Tibial artery (tissue), 4 donors: ENCODE results near the gene RAD51B.

Experiments used
- DNase-seq, 2 donors: peaks; one replicate each; pipeline ENCODE4 v3.0.0-alpha.2; 2019
- H3K27ac ChIP-seq, 2 donors: fragments of 200-600 bp; sonication (generic) in 1 of 2; 1 replicate in 1 of 2; 2 replicates in 1 of 2; pipeline ENCODE4 v1.5.1; 2018 to 2019; ENCODE audit warnings: mild to moderate bottlenecking in 1 of 2
- H3K27me3 ChIP-seq, 2 donors: fragments of 200-600 bp; sonication (generic) in 1 of 2; one replicate each; pipeline versions ENCODE4 v1.5.1 to v1.6.0; 2016 to 2019
- H3K36me3 ChIP-seq, 3 donors: fragments of 200-600 bp; sonication (generic) in 2 of 3; one replicate each; pipeline ENCODE4 v1.5.1; 2016 to 2019; ENCODE audit warnings: mild to moderate bottlenecking in 2 of 3
- H3K4me1 ChIP-seq, 4 donors: fragments of 200-600 bp; sonication (generic) in 2 of 4; 1 replicate in 3 of 4; 2 replicates in 1 of 4; pipeline ENCODE4 v1.5.1; 2016 to 2019
- H3K4me3 ChIP-seq, 2 donors: fragments of 200-600 bp; sonication (generic) in 1 of 2; 1 replicate in 1 of 2; 2 replicates in 1 of 2; pipeline ENCODE4 v1.5.1; 2018 to 2019; ENCODE audit warnings: mild to moderate bottlenecking in 2 of 2
- H3K9me3 ChIP-seq, 3 donors: fragments of 200-600 bp; sonication (generic) in 1 of 3; one replicate each; pipeline ENCODE4 v1.5.1; 2016 to 2019
- intact Hi-C: fragments of 100-400 bp; cut with DNase I; formaldehyde crosslinking; loops from one replicate; pipeline ENCODE4 v1.15.0; 2023; ENCODE audit warnings: low total_unique reads
- TF ChIP-seq, protein P1 (sequence below), 2 experiments: fragments of 200-600 bp in 1 of 2; fragments of 450-650 bp in 1 of 2; IDR thresholded peaks; one replicate each; pipeline ENCODE4 v1.5.1; 2017 to 2019; ENCODE audit warnings: antibody characterized with exemption in 2 of 2, mild to moderate bottlenecking in 1 of 2, moderate library complexity in 1 of 2

Gene RAD51B

DNA sequence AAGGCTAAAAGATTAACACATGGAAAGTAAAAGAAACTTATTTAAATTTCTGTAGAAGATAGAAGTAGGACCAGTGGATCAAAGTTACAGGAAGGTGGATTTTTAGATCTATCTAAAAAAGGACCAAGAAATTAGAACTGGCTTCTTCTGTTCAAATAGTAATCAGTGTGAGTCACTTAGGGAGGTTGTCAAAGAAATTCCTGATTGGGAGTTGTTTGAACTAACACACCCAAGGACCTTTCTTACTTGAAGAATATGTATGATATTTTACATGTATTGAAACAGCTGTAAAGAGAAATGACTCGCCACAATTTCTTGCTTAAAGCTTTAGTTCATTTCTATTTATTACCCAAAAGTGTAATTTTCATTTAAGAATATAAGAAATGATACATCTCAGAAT is 256.9 kb downstream of the RAD51B start:
- Histone ChIP-seq H3K27ac (no peak overlapping the region), H3K4me1 (peaks cover 0 to 10% (median 0%) of the 10 kb centered on the region in 4 donors), H3K36me3 (no peaks in the 10 kb centered on the region), H3K4me3 (no peak overlapping the region), H3K9me3 (peaks cover 0 to 7% (median 0%) of the 10 kb centered on the region in 3 donors), H3K27me3 (no peaks in the 10 kb centered on the region)
- no peak for DNase-seq
- TF ChIP-seq, protein P1, sequence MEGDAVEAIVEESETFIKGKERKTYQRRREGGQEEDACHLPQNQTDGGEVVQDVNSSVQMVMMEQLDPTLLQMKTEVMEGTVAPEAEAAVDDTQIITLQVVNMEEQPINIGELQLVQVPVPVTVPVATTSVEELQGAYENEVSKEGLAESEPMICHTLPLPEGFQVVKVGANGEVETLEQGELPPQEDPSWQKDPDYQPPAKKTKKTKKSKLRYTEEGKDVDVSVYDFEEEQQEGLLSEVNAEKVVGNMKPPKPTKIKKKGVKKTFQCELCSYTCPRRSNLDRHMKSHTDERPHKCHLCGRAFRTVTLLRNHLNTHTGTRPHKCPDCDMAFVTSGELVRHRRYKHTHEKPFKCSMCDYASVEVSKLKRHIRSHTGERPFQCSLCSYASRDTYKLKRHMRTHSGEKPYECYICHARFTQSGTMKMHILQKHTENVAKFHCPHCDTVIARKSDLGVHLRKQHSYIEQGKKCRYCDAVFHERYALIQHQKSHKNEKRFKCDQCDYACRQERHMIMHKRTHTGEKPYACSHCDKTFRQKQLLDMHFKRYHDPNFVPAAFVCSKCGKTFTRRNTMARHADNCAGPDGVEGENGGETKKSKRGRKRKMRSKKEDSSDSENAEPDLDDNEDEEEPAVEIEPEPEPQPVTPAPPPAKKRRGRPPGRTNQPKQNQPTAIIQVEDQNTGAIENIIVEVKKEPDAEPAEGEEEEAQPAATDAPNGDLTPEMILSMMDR (IDR thresholded peaks at IDR 0.05), result no peak
- intact Hi-C loops, result no loop called here

DNA sequence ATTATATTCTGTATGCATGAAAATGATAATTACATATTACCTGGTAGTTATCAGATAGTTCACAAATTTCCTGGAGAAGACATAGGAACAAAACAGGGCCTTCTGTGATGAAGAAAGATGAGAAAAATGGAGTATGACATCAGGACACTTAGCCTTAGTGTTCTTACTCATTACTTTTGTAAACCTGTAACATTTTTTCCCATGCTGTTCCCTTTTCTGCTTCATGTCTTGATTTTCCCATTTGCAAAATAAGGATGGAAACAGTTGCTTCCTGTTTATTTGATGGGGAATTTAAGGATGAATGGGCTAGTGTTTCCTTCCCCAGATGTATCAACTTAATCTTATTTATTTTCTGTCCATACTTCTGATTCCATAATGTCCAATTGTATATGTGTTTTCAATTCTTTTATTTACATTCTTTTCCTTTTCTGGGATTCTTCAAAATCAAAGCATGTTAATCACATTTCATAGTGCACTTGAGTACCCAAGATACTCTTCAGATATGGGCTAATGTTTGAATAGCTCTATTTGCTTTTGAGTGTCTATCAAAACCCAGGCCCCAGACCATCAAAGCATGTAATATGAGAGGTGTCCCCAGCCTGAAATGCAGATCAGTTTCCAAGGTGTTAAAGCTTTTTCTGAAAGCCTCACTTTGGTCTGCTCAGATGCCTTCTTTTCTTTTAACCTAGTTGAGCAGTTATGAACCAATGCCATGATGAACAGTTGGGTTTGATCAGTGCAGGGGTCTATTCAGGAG is 260.5 kb downstream of the RAD51B start:
- TF ChIP-seq, protein P1 (IDR thresholded peaks at IDR 0.05), result no peak
- no peaks in the 10 kb centered on the region for H3K36me3 ChIP-seq
- no peaks in the 10 kb centered on the region for H3K9me3 ChIP-seq
- peaks cover 0 to 5% (median 0%) of the 10 kb centered on the region in 4 donors for H3K4me1 ChIP-seq
- no peaks in the 10 kb centered on the region for H3K27me3 ChIP-seq
- H3K4me3 ChIP-seq, result no peak overlapping the region
- DNase-seq, result no peak
- no peak overlapping the region for H3K27ac ChIP-seq
- intact Hi-C loops, result no loop called here

DNA sequence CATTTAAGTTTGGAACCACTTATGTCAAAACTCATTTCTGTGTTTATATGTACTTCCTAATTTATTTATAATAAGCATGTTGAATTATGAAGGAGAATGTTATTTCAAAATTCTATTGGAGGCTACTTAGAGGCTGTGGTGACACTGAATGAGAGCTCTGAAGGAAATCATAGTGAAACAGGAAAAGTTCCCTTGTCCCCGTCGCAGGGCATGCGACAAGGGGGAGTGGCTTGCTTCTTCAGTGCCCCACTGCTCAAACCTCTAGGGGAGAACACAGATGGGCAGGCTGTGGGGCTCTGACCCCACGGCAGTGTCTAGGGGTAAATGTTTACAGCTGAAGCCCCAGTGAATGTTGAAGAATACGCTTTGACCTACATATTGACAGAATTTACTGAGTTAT is 261.9 kb downstream of the RAD51B start:
- H3K9me3 ChIP-seq, result no peaks in the 10 kb centered on the region
- intact Hi-C loops, result no loop called here

DNA sequence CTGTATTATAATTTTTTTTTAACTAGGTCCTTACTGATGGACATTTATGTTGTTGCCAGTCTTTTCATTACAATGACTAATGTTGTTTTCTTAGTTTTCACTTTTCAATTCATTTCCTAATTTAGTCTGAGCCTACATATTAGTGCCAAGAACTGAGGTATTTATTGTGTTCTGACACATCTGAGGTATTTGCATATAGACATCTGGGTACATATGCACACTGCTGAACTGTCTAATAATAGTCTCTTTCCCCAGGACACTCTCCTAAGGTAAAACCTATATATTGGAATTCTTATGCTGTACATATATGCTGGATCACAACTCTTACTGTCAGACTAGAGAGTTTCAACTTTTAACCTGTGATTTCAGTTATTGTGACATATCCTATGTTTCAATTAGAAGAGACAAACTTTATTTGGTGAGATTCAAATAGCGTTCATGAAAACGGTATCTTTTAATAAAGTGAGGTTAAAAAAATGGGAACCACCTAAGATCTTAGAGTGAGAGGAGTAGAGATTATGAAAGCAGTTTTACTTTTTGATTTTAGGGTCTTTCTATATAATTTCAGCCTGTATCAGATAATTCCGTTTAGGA is 263.2 kb downstream of the RAD51B start:
- Histone ChIP-seq H3K27me3 (no peaks in the 10 kb centered on the region), H3K27ac (no peak overlapping the region), H3K9me3 (no peaks in the 10 kb centered on the region), H3K4me1 (no peaks in the 10 kb centered on the region), H3K4me3 (no peak overlapping the region), H3K36me3 (no peaks in the 10 kb centered on the region)
- intact Hi-C loops, result no loop called here
- DNase-seq, result no peak
- TF ChIP-seq, protein P1 (IDR thresholded peaks at IDR 0.05), result no peak

More for the DNA sequence above, 261.9 kb downstream of the RAD51B start:
- Histone ChIP-seq H3K4me3 (no peak overlapping the region), H3K27ac (no peak overlapping the region), H3K27me3 (no peaks in the 10 kb centered on the region), H3K4me1 (no peaks in the 10 kb centered on the region), H3K36me3 (no peaks in the 10 kb centered on the region)
- TF ChIP-seq, protein P1 (IDR thresholded peaks at IDR 0.05), result no peak
- DNase-seq, result no peak

DNA sequence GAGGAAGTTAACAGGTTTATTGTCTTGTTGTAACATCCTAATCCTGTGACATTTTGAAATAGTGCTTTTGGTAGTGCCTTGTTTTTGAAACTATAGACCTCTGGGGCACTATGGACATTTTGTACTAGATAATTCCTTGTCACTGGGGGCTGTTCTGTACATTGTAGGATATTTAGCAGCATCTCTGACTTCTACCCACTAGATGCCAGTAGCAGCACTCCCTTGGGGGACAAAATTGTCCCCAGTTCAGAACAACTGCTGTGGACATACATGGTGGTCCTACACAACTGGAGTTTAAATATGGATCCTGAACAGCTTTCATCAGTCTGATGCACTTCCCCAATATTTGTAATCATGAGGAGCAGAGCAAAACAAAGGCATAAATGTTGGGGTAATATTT is 264.7 kb downstream of the RAD51B start:
- H3K27ac ChIP-seq, result no peak overlapping the region
- TF ChIP-seq, protein P1 (IDR thresholded peaks at IDR 0.05), result no peak
- intact Hi-C loops, result no loop called here
- no peaks in the 10 kb centered on the region for H3K27me3 ChIP-seq
- no peaks in the 10 kb centered on the region for H3K9me3 ChIP-seq
- peaks cover 0 to 11% (median 1%) of the 10 kb centered on the region in 4 donors for H3K4me1 ChIP-seq
- H3K36me3 ChIP-seq, result no peaks in the 10 kb centered on the region
- no peak for DNase-seq
- H3K4me3 ChIP-seq, result no peak overlapping the region
